Neural cell (in vitro differentiated cells): ENCODE measurements around the gene PPIL4. TPM values are rescaled to one million over a fixed set of nuclear protein-coding genes. Genes with fewer than 3 reads are reported as not detected.
"Not testable (repeated sequence)": the region's sequence is repeated elsewhere in the genome, so short reads cannot be mapped to it uniquely, and the experiment has no call there.

Experiments used
- H2AFZ ChIP-seq: fragments of 200-600, 300-800 bp; sonication (generic), shearing (Covaris generic); 2 replicates; pipeline ENCODE4 v1.6.0; 2014; ENCODE audit warnings: low read depth, mild to moderate bottlenecking, antibody characterized with exemption, low read length, moderate library complexity
- H3F3A ChIP-seq: fragments of 200-600 bp; shearing (Covaris generic); 2 replicates; pipeline ENCODE4 v1.6.1; 2016; ENCODE audit warnings: mild to moderate bottlenecking, moderate library complexity, mixed read lengths, antibody characterized with exemption, low read length; ENCODE audit not compliant: insufficient read depth, poor library complexity, severe bottlenecking
- H3K27ac ChIP-seq: fragments of 200-600, 300-800 bp; sonication (generic), shearing (Covaris generic); 2 replicates; pipeline ENCODE4 v1.5.1; 2014; ENCODE audit warnings: mild to moderate bottlenecking, low read length, moderate library complexity
- H3K27me3 ChIP-seq: fragments of 300-800, 200-600 bp; sonication (generic), shearing (Covaris generic); 2 replicates; pipeline ENCODE4 v1.6.0; 2014; ENCODE audit warnings: mild to moderate bottlenecking, low read depth, low read length, moderate library complexity; ENCODE audit not compliant: insufficient read depth
- H3K36me3 ChIP-seq: fragments of 300-800, 200-600 bp; sonication (generic), shearing (Covaris generic); 2 replicates; pipeline ENCODE4 v1.5.1; 2014; ENCODE audit warnings: mild to moderate bottlenecking, antibody characterized with exemption, low read length, moderate library complexity; ENCODE audit not compliant: insufficient read depth
- H3K4me2 ChIP-seq: fragments of 300-800, 200-600 bp; sonication (generic), shearing (Covaris generic); 2 replicates; pipeline ENCODE4 v1.6.0; 2014; ENCODE audit warnings: mild to moderate bottlenecking, low read length
- H3K4me3 ChIP-seq: fragments of 300-800, 200-600 bp; sonication (generic), shearing (Covaris generic); 2 replicates; pipeline ENCODE4 v1.5.1; 2014; ENCODE audit warnings: mild to moderate bottlenecking, low read length, moderate library complexity
- H3K79me2 ChIP-seq: fragments of 200-600 bp; shearing (Covaris generic); replicated peaks from 2 replicates; pipeline ENCODE4 v1.6.0; 2014; ENCODE audit warnings: mild to moderate bottlenecking, low read length, moderate library complexity; ENCODE audit not compliant: insufficient read depth
- H3K9ac ChIP-seq: fragments of 300-800, 200-600 bp; sonication (generic), shearing (Covaris generic); 2 replicates; pipeline ENCODE4 v1.6.1; 2016; ENCODE audit warnings: mild to moderate bottlenecking, low read length, mixed read lengths
- H3K9me2 ChIP-seq: fragments of 200-600 bp; shearing (Covaris generic); 2 replicates; pipeline ENCODE4 v1.6.1; 2016; ENCODE audit warnings: mild to moderate bottlenecking, low read length, mixed read lengths; ENCODE audit not compliant: insufficient read depth
- H3K9me3 ChIP-seq: fragments of 200-600, 300-800 bp; sonication (generic), shearing (Covaris generic); 2 replicates; pipeline ENCODE4 v1.6.1; 2016; ENCODE audit warnings: mild to moderate bottlenecking, mixed run types, low read length, moderate library complexity, mixed read lengths
- H4K20me1 ChIP-seq: fragments of 200-600 bp; shearing (Covaris generic); 2 replicates; pipeline ENCODE4 v1.6.1; 2016; ENCODE audit warnings: mild to moderate bottlenecking, mixed run types; ENCODE audit not compliant: insufficient read depth
- EP300 ChIP-seq: fragments of 450-650 bp; conservative IDR thresholded peaks from 2 replicates; pipeline ENCODE4 v1.6.1; 2014; ENCODE audit warnings: antibody characterized with exemption, mild to moderate bottlenecking, moderate library complexity; ENCODE audit not compliant: poor library complexity, severe bottlenecking
- EZH2 ChIP-seq: fragments of 200-600, 300-800 bp; shearing (Covaris generic), sonication (generic); IDR thresholded peaks from 2 replicates; pipeline ENCODE4 v1.6.1; 2014; ENCODE audit warnings: antibody characterized with exemption, low read length, borderline replicate concordance, mild to moderate bottlenecking; ENCODE audit not compliant: insufficient read depth, poor library complexity, severe bottlenecking
- MXI1 ChIP-seq: fragments of 450-650 bp; conservative IDR thresholded peaks from 2 replicates; pipeline ENCODE4 v1.6.1; 2014; ENCODE audit warnings: antibody characterized with exemption, mild to moderate bottlenecking; ENCODE audit not compliant: poor library complexity, severe bottlenecking
- POLR2AphosphoS5 ChIP-seq: IDR thresholded peaks from 2 replicates; pipeline ENCODE4 v1.6.1; 2012
- RAD21 ChIP-seq: fragments of 450-650 bp; conservative IDR thresholded peaks from 2 replicates; pipeline ENCODE4 v1.6.1; 2014; ENCODE audit warnings: antibody characterized with exemption, mild to moderate bottlenecking, moderate library complexity
- SMC3 ChIP-seq: fragments of 450-650 bp; conservative IDR thresholded peaks from 2 replicates; pipeline ENCODE4 v1.6.1; 2014; ENCODE audit warnings: antibody characterized with exemption, mild to moderate bottlenecking, moderate library complexity; ENCODE audit not compliant: poor library complexity
- TAF1 ChIP-seq: IDR thresholded peaks from 2 replicates; pipeline ENCODE4 v1.6.1; 2012; ENCODE audit warnings: low read depth
- polyA plus RNA-seq: library from polyadenylated mRNA; depleted of rRNA; stranded (reverse); fragments of >200 nt; gene quantifications from 2 replicates; pipeline ENCODE4 v1.2.3, GENCODE V29; 2014
- TF ChIP-seq, protein P1 (sequence below): IDR thresholded peaks from 2 replicates; pipeline ENCODE4 v1.6.1; 2012; ENCODE audit warnings: borderline replicate concordance
- TF ChIP-seq, protein P2 (sequence below): fragments of 450-650 bp; IDR thresholded peaks from 2 replicates; pipeline ENCODE4 v1.5.1; 2014; ENCODE audit warnings: antibody characterized with exemption, mild to moderate bottlenecking, moderate library complexity; ENCODE audit not compliant: poor library complexity, severe bottlenecking

Gene PPIL4
- polyA plus RNA-seq, 1 donor from 2014 or later: 57.2 TPM

DNA sequence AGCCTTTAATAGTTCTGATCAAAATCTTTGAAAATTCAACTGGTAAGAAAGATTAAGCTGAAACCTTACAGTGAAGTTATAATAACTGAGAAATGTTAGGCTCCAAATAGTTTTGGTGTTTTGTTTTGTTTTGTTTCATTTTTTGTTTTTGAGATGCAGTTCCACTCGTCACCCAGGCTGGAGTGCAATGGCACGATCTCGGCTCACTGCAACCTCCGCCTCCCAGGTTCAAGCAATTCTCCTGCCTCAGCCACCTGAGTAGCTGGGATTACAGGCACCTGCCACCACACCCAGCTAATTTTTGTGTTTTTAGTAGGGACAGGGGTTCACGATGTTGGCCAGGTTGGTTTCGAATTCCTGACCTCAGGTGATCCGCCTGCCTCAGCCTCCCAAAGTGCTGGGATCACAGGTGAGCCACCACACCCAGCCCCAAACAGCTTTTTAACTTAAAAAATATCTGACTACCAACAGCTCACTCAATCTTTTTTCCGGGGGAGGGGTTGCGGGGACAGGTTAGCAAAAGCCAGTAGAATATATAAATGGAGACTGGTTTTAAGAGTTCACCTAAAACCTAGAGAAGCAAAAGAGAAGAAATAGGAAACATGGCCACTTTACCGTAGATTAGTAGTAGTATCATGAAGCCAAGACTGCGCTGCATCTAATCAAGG, 50.4 kb downstream of the PPIL4 start:
- not testable (repeated sequence) for H2AFZ ChIP-seq, H3K4me3 ChIP-seq, H4K20me1 ChIP-seq, H3F3A ChIP-seq, H3K79me2 ChIP-seq, H3K9ac ChIP-seq, H3K9me2 ChIP-seq, H3K4me2 ChIP-seq, H3K27ac ChIP-seq, H3K9me3 ChIP-seq, H3K27me3 ChIP-seq, H3K36me3 ChIP-seq

DNA sequence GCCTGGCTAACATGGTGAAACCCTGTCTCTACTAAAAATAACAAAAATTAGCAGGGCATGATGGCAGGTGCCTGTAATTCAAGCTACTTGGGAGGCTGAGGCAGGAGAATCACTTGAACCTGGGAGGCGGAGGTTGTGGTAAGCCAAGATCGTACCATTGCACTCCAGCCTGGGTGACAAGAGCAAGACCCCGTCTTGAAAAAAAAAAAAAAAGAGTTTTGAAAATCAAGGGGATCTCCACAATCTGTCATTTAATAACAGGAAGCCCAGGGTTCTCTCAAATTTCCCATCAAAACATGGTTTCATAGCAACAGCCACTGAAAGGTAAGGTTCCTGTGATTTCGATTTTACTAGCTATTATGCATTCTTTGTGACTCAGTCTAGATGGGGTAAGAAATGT, 51.0 kb downstream of the PPIL4 start:
- H3K4me2 ChIP-seq: not testable (repeated sequence)

DNA sequence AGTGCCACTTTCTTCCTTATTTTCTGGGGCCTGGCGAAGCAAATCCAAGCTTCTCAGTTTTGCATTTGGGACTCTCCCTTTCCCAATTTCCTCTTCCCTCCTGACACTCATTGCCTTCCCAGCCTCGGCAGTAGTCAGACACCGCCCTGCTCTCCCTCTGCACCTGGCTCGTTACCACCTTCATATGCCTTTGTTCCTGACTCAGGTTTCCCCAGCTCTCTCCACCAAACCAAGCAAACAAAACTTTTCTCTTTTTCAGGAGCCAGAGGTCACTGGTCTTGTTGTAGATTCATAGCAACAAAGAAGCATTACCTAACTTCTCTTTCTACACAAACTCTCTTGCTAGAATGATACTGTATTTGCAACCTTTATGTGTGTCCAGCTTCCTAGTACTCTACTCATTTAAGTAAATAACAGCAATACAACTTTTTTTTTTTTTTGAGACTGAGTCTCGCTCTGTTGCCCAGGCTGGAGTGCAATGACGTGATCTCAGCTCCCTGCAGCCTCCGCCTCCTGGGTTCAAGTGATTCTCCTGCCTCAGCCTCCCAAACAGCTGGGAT, 52.0 kb downstream of the PPIL4 start:
- H3K79me2 ChIP-seq: no peaks in the 10 kb centered on the region
- TF ChIP-seq RAD21 (no peak), MXI1 (no peak), EZH2 (no peak), POLR2AphosphoS5 (no peak), EP300 (no peak), TAF1 (no peak), SMC3 (no peak)
- TF ChIP-seq, protein P1, sequence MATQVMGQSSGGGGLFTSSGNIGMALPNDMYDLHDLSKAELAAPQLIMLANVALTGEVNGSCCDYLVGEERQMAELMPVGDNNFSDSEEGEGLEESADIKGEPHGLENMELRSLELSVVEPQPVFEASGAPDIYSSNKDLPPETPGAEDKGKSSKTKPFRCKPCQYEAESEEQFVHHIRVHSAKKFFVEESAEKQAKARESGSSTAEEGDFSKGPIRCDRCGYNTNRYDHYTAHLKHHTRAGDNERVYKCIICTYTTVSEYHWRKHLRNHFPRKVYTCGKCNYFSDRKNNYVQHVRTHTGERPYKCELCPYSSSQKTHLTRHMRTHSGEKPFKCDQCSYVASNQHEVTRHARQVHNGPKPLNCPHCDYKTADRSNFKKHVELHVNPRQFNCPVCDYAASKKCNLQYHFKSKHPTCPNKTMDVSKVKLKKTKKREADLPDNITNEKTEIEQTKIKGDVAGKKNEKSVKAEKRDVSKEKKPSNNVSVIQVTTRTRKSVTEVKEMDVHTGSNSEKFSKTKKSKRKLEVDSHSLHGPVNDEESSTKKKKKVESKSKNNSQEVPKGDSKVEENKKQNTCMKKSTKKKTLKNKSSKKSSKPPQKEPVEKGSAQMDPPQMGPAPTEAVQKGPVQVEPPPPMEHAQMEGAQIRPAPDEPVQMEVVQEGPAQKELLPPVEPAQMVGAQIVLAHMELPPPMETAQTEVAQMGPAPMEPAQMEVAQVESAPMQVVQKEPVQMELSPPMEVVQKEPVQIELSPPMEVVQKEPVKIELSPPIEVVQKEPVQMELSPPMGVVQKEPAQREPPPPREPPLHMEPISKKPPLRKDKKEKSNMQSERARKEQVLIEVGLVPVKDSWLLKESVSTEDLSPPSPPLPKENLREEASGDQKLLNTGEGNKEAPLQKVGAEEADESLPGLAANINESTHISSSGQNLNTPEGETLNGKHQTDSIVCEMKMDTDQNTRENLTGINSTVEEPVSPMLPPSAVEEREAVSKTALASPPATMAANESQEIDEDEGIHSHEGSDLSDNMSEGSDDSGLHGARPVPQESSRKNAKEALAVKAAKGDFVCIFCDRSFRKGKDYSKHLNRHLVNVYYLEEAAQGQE: no peak
- TF ChIP-seq, protein P2, sequence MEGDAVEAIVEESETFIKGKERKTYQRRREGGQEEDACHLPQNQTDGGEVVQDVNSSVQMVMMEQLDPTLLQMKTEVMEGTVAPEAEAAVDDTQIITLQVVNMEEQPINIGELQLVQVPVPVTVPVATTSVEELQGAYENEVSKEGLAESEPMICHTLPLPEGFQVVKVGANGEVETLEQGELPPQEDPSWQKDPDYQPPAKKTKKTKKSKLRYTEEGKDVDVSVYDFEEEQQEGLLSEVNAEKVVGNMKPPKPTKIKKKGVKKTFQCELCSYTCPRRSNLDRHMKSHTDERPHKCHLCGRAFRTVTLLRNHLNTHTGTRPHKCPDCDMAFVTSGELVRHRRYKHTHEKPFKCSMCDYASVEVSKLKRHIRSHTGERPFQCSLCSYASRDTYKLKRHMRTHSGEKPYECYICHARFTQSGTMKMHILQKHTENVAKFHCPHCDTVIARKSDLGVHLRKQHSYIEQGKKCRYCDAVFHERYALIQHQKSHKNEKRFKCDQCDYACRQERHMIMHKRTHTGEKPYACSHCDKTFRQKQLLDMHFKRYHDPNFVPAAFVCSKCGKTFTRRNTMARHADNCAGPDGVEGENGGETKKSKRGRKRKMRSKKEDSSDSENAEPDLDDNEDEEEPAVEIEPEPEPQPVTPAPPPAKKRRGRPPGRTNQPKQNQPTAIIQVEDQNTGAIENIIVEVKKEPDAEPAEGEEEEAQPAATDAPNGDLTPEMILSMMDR: no peak
- H3F3A ChIP-seq: no peaks in the 10 kb centered on the region
- no peak overlapping the region for H3K4me3 ChIP-seq
- H4K20me1 ChIP-seq: no peaks in the 10 kb centered on the region
- H3K9ac ChIP-seq: no peak overlapping the region
- no peaks in the 10 kb centered on the region for H3K9me2 ChIP-seq
- H3K9me3 ChIP-seq: no peaks in the 10 kb centered on the region
- no peak overlapping the region for H2AFZ ChIP-seq
- no peak overlapping the region for H3K27ac ChIP-seq
- no peaks in the 10 kb centered on the region for H3K27me3 ChIP-seq
- H3K4me2 ChIP-seq: no peak overlapping the region
- no peaks in the 10 kb centered on the region for H3K36me3 ChIP-seq

More for the DNA sequence above, 51.0 kb downstream of the PPIL4 start:
- H3K9me2 ChIP-seq, H3K9me3 ChIP-seq, H3K9ac ChIP-seq, H3K4me3 ChIP-seq, H2AFZ ChIP-seq, H4K20me1 ChIP-seq, H3F3A ChIP-seq, H3K27me3 ChIP-seq, H3K27ac ChIP-seq, H3K36me3 ChIP-seq, H3K79me2 ChIP-seq: not testable (repeated sequence)
